K562 (cell line): ENCODE measurements around the gene ANXA3. TPM values are rescaled to one million over a fixed set of nuclear protein-coding genes. Genes with fewer than 3 reads are reported as not detected.

Experiments used
- ATAC-seq: fragments of 200-7000 bp; cut with Tn5 transposase; 3 replicates; pipeline ENCODE4 v1.9.1; 2020; ENCODE audit warnings: moderate library complexity
- BruUV-seq: library from RNA; stranded (reverse); fragments of 400-500 nt; replicated peaks from 2 replicates; lab custom pipeline; 2021; lab: Mats Ljungman, UMichigan
- CTCF ChIA-PET: fragments of 300-600 bp; formaldehyde crosslinking; extraction: SDS; loops from one replicate; lab custom pipeline; 2021; ENCODE audit warnings: low intra/inter-chr PET ratio; lab: Yijun Ruan, JAX
- POLR2A ChIA-PET: fragments of 300-600, 350-650 bp; sonication (Branson Sonifier 250); formaldehyde crosslinking; extraction: SDS; loops from one replicate; lab custom pipeline; 2021; ENCODE audit warnings: antibody characterized with exemption, inconsistent platforms; lab: Yijun Ruan, JAX
- DNase-seq, 4 experiments: peaks; one replicate each; pipeline versions ENCODE4 v3.0.0 to v3.0.0-alpha.2; 2011 to 2018; ENCODE audit warnings: low spot score in 3 of 4, mixed read lengths in 3 of 4; ENCODE audit errors: extremely low read depth in 1 of 4
- FAIRE-seq: peaks from 2 replicates; lab custom pipeline; 2011; peaks lifted over from hg19 to GRCh38; lab: Jason Lieb, UNC
- H2AFZ ChIP-seq: 2 replicates; pipeline ENCODE4 v1.6.0; 2011; ENCODE audit warnings: low read depth, low read length, control low read depth, inconsistent platforms
- H3K27ac ChIP-seq: fragments of 200-600 bp; 3 replicates; pipeline ENCODE4 v1.8.0; 2011; ENCODE audit warnings: low read depth, mild to moderate bottlenecking, control low read depth, inconsistent platforms, low read length, moderate library complexity, mixed read lengths; ENCODE audit errors: extremely low read depth
- H3K27me3 ChIP-seq, 2 experiments: fragments of 300-600 bp in 1 of 2; 2 replicates in 1 of 2; 3 replicates in 1 of 2; pipeline versions ENCODE4 v1.6.0 to v1.8.0; 2011; ENCODE audit warnings: inconsistent platforms in 2 of 2, low read length in 2 of 2, mild to moderate bottlenecking in 1 of 2, mixed read lengths in 1 of 2, moderate library complexity in 1 of 2; ENCODE audit not compliant: control insufficient read depth in 2 of 2, insufficient read depth in 2 of 2
- H3K36me3 ChIP-seq: fragments of 300-600 bp; 3 replicates; pipeline ENCODE4 v1.8.0; 2011; ENCODE audit warnings: mild to moderate bottlenecking, low read length, inconsistent platforms; ENCODE audit not compliant: control insufficient read depth, insufficient read depth
- H3K4me1 ChIP-seq, 2 experiments: fragments of 200-600 bp in 1 of 2; replicated peaks in 1 of 2; 2 replicates in 1 of 2; 3 replicates in 1 of 2; pipeline versions ENCODE4 v1.5.1 to v1.8.0; 2011; ENCODE audit warnings: inconsistent platforms in 2 of 2, low read length in 2 of 2, mild to moderate bottlenecking in 1 of 2, mixed read lengths in 1 of 2, moderate library complexity in 1 of 2; ENCODE audit not compliant: control insufficient read depth in 2 of 2, insufficient read depth in 2 of 2
- H3K4me2 ChIP-seq: 2 replicates; pipeline ENCODE4 v1.6.1; 2011; ENCODE audit warnings: low read length, control low read depth, inconsistent platforms, mixed read lengths; ENCODE audit not compliant: insufficient read depth
- H3K4me3 ChIP-seq: fragments of 200-600 bp; sonication (generic), shearing (Covaris generic); 2 replicates; pipeline ENCODE4 v1.5.1; 2016; ENCODE audit warnings: control low read depth, inconsistent platforms
- H3K79me2 ChIP-seq: fragments of 200-600 bp; 3 replicates; pipeline ENCODE4 v1.8.0; 2011; ENCODE audit warnings: low read length, inconsistent platforms; ENCODE audit not compliant: control insufficient read depth, insufficient read depth
- H3K9ac ChIP-seq, 2 experiments: 2 replicates each; pipeline versions ENCODE4 v1.6.0 to v1.6.1; 2011; ENCODE audit warnings: low read depth in 2 of 2, low read length in 2 of 2, control low read depth in 1 of 2, inconsistent platforms in 1 of 2, mild to moderate bottlenecking in 1 of 2, mixed read lengths in 1 of 2; ENCODE audit not compliant: insufficient read depth in 1 of 2
- H3K9me1 ChIP-seq: one replicate; pipeline ENCODE4 v1.6.0; 2011; ENCODE audit warnings: inconsistent platforms, mild to moderate bottlenecking, low read length, moderate library complexity; ENCODE audit not compliant: control insufficient read depth, insufficient read depth
- H3K9me3 ChIP-seq: replicated peaks from 2 replicates; pipeline ENCODE4 v1.5.1; 2011; ENCODE audit warnings: low read depth, low read length, inconsistent platforms; ENCODE audit not compliant: control insufficient read depth, insufficient read depth
- H4K20me1 ChIP-seq: replicated peaks from 2 replicates; pipeline ENCODE4 v1.6.1; 2011; ENCODE audit warnings: low read length, inconsistent platforms, mixed read lengths; ENCODE audit not compliant: control insufficient read depth, insufficient read depth
- CBFA2T2 ChIP-seq: fragments of 450-650 bp; conservative IDR thresholded peaks from 2 replicates; pipeline ENCODE4 v1.6.1; 2017; ENCODE audit warnings: mild to moderate bottlenecking
- CBFA2T3 ChIP-seq: fragments of 450-650 bp; IDR thresholded peaks from 2 replicates; pipeline ENCODE4 v1.6.1; 2017
- FOSL1 ChIP-seq: fragments of 200-800 bp; sonication (Bioruptor generic); conservative IDR thresholded peaks from 2 replicates; pipeline ENCODE4 v1.6.1; 2016; ENCODE audit warnings: missing genetic modification characterization, missing compliant biosample characterization
- SMAD2 ChIP-seq: fragments of 150-350 bp; IDR thresholded peaks from 2 replicates; pipeline ENCODE4 v1.6.1; 2014; ENCODE audit warnings: low read depth, mild to moderate bottlenecking, low read length
- TCF3 ChIP-seq: sonication (generic); formaldehyde crosslinking; IDR thresholded peaks from 2 replicates; pipeline ENCODE4 v1.4.0; 2020; ENCODE audit warnings: mild to moderate bottlenecking, missing genetic modification reagents
- TEAD4 ChIP-seq, 2 experiments: sonication (generic) in 1 of 2; formaldehyde crosslinking in 1 of 2; IDR thresholded peaks; 2 replicates each; pipeline versions ENCODE4 v1.6.1 to v1.8.0; 2012 to 2022; ENCODE audit warnings: borderline replicate concordance in 1 of 2, inconsistent platforms in 1 of 2, low read length in 1 of 2, mild to moderate bottlenecking in 1 of 2, missing genetic modification reagents in 1 of 2
- WGBS: fragments of 100-300 bp; shearing (Covaris generic); methylation state at CpG from one replicate; pipeline ENCODE4 v1.1.6; 2016; ENCODE audit warnings: low coverage, mixed read lengths; ENCODE audit not compliant: insufficient coverage; ENCODE audit errors: missing lambda C conversion rate; 5-methylcytosine and 5-hydroxymethylcytosine counted together
- in situ Hi-C: fragments of 300-500 bp; cut with MboI; formaldehyde crosslinking; loops from 4 replicates; pipeline ENCODE4 v1.15.0; 2018; ENCODE audit warnings: inconsistent platforms, mixed read lengths
- intact Hi-C: fragments of 100-400 bp; cut with micrococcal nuclease; formaldehyde crosslinking; loops from 2 replicates; pipeline ENCODE4 v1.14.2; 2022
- polyA plus RNA-seq, 8 experiments: library from polyadenylated mRNA; depleted of rRNA in 4 of 8; stranded (reverse) in 5 of 8; unstranded in 3 of 8; fragments of >200 nt; fragmentation: Nextera tagmentation in 2 of 8; fragmentation: Illumina TruSeq in 1 of 8; extraction: Ambion mirVana in 2 of 8; extraction: Trizol in 1 of 8; gene quantifications; 2 replicates each; pipeline versions ENCODE4 v1.2.1 to v1.2.3, GENCODE V29; 2011 to 2014; ENCODE audit warnings: inconsistent platforms in 1 of 8, missing spikeins in 1 of 8
- total RNA-seq, 7 experiments: library from RNA; depleted of rRNA in 6 of 7; stranded (reverse); fragments of >200 nt in 6 of 7; fragmentation: Illumina TruSeq in 2 of 7; extraction: Trizol in 2 of 7; gene quantifications; 2 replicates each; pipeline versions ENCODE4 v1.2.1 to v1.2.3, GENCODE V29; 2011 to 2021; ENCODE audit warnings: low replicate concordance in 1 of 7

The ANXA3 gene
- total and polyA plus RNA-seq, 9 of the 15 experiments (the other 6 are each of a cell fraction or from before 2014, with no cell fraction given): 6.3 to 15.5 (median 9.8) TPM

DNA sequence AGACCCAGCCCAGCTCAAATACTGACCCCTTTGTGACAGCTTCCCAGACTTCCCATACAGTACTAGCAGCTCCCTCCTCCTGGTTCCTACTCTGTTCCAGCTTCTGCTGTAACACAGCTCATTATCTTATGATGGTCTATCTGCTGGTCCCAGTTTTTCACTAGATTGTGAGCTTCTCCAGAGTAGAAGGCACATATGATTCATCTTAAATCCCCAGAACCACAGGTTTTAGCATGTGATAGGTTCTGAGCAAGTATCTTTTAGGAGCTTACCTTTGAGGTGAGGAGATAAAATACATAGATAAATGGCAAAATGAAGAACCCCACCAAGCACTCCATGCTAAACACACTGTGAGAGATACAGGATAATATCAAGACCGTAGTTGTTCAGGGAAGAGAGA, 27.6 kb upstream of the ANXA3 start:
- no peak overlapping the region for H3K27ac ChIP-seq
- ATAC-seq (no peak), FAIRE-seq (no peak), DNase-seq (peak in 1 of 4 experiments; percentile 16)
- H3K9me1 ChIP-seq: no peaks in the 10 kb centered on the region
- intact Hi-C loops (loop anchor here (10.0 kb wide), 1 partner anchor 341 kb away; no protein-coding TSS in a partner anchor), in situ Hi-C loops (no loop called here)
- H3K79me2 ChIP-seq: no peaks in the 10 kb centered on the region
- H4K20me1 ChIP-seq: no peaks in the 10 kb centered on the region
- 7% methylated on average over 1 of the region's 1 CpG for WGBS
- H3K27me3 ChIP-seq: peaks cover 0 to 6% of the 10 kb centered on the region in 2 experiments; a peak in 1 of 5 replicates
- 0 out of 2 replicates have a peak, but pooled peaks have one; percentile 10 for TF ChIP-seq CBFA2T2
- no peak for TF ChIP-seq SMAD2
- peak; percentile 63 for TF ChIP-seq CBFA2T3
- TF ChIP-seq FOSL1 (tag): peak; percentile 78
- TF ChIP-seq TCF3: peak; percentile 14; the same call in 1 of the 2 replicates
- TF ChIP-seq TEAD4 (IDR thresholded peaks at IDR 0.05; ENCODE audit: low read length): peak; percentile 39; the same call in 1 of the 2 replicates
- TF ChIP-seq TEAD4 (CRISPR knock-in tag; IDR thresholded peaks at IDR 0.05; ENCODE audit: borderline replicate concordance): no peak
- no peaks in the 10 kb centered on the region for H3K36me3 ChIP-seq
- no peak overlapping the region for H2AFZ ChIP-seq
- no peak overlapping the region for H3K4me2 ChIP-seq
- H3K4me3 ChIP-seq: no peak overlapping the region
- no peaks in the 10 kb centered on the region for H3K9me3 ChIP-seq
- H3K4me1 ChIP-seq: peaks cover 0 to 9% of the 10 kb centered on the region in 2 experiments; a peak in 2 of 5 replicates
- CTCF ChIA-PET: no interaction called here
- BruUV-seq: no TSS peak
- POLR2A ChIA-PET: interaction anchor here (0.7 to 0.8 kb wide), 2 partner anchors 13 to 117 kb away, joined by 3 read pairs; no protein-coding TSS in a partner anchor
- no peak overlapping the region for H3K9ac ChIP-seq
